GM19099 (cell line): ENCODE results near the gene CCDC88C.

Experiments
- POLR2A ChIP-seq: IDR thresholded peaks from 3 replicates; pipeline ENCODE4 v1.6.1; 2011; ENCODE audit warnings: low read depth; ENCODE audit not compliant: insufficient read length; ENCODE audit errors: extremely low read depth

The CCDC88C gene

GRCh38 chr14:91365552-91365951 lies 52.1 kb downstream of the CCDC88C start:
- TF ChIP-seq POLR2A, result no peak

- TF ChIP-seq POLR2A, result peak; percentile 34
Observed at GRCh38 chr14:91364524-91365270, 52.9 kb downstream of the CCDC88C start.

- TF ChIP-seq POLR2A, result peak; percentile 25
Observed at GRCh38 chr14:91363776-91364523, 53.7 kb downstream of the CCDC88C start.

- no peak for TF ChIP-seq POLR2A
Observed at GRCh38 chr14:91361233-91361811, 56.3 kb downstream of the CCDC88C start.

GRCh38 chr14:91360490-91361232 lies 57.0 kb downstream of the CCDC88C start:
- TF ChIP-seq POLR2A, result no peak

GRCh38 chr14:91358654-91359220 lies 58.9 kb downstream of the CCDC88C start:
- no peak for TF ChIP-seq POLR2A

GRCh38 chr14:91358025-91358319 lies 59.6 kb downstream of the CCDC88C start:
- TF ChIP-seq POLR2A, result no peak

GRCh38 chr14:91357272-91358024 lies 60.2 kb downstream of the CCDC88C start:
- TF ChIP-seq POLR2A, result no peak

- no peak for TF ChIP-seq POLR2A
Observed at GRCh38 chr14:91356181-91356763, 61.3 kb downstream of the CCDC88C start.

GRCh38 chr14:91354979-91355685 lies 62.5 kb downstream of the CCDC88C start:
- peak; percentile 47 for TF ChIP-seq POLR2A

- TF ChIP-seq POLR2A, result no peak
Observed at GRCh38 chr14:91354221-91354916, 63.3 kb downstream of the CCDC88C start.

GRCh38 chr14:91352728-91353692 lies 64.6 kb downstream of the CCDC88C start:
- no peak for TF ChIP-seq POLR2A
